GM19043 (cell line): ENCODE data around the gene ZBTB40.

Experiments used
- ATAC-seq: cut with Tn5 transposase; IDR thresholded peaks from one replicate; pipeline ENCODE4 v1.9.1; 2021; ENCODE audit warnings: low read depth; ENCODE audit not compliant: unreplicated experiment

ZBTB40 gene

GRCh38 chr1:22547818-22548462, 96.3 kb downstream of the ZBTB40 start:
- no peak for ATAC-seq

DNA sequence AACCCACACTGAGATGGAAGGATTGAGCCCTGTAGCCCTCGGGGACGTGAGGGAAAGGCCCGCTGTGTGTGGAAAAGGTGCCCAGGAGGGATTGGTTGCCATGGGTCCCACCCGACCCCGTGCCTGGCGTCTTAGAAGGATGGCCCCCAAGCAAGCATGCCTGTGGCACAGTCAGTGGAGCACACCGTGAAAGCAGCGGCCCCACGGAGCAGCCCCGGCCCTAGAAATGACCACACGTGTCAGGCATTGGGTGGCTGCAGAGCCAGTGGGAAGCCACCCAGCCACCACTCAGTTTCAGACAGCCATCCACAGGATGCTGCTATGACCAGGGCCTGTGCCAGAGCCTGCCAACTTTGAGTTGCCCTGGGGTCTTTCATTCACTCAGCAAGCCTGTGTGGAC, 98.4 kb downstream of the ZBTB40 start:
- no peak for ATAC-seq

GRCh38 chr1:22551591-22551990, 99.9 kb downstream of the ZBTB40 start:
- no peak for ATAC-seq

GRCh38 chr1:22552021-22552420, 100.4 kb downstream of the ZBTB40 start:
- ATAC-seq = no peak

DNA sequence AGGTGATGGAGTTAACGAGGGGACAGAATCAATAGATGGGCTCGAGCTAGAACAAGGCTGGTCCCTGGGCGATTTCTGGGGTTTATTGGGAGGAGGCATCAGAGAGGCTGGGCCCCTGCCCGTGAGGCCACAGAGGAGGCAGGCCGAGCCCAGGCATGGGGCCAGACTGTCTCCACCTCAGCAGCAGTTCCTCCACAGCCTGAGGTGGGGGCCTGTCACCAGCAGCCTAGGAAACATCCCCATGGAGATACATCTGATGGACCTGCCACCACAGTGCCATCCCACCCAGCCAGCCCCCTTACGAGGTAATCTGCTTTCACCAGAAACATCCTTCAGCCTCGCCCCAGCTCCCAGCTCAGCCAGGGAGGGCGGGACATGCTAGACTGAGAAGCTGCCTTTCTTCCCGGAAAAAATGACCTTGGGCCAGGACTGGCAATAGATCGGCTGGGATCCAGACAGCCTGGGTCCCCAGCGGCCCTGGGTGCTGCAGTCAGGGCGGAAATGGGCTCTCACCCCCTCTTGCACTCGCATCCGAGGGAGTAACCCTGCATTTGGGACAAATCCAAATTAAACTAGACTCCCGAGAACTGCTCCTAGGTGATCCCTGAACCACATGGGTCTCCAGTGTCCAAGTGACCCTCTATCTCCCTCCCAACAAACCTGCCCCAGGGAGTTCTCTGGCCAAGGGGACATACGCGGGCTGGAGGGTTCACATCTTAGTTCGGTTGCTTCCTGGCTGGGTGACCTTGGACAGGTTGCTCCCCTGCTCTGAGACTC, 101.6 kb downstream of the ZBTB40 start:
- ATAC-seq = no peak

DNA sequence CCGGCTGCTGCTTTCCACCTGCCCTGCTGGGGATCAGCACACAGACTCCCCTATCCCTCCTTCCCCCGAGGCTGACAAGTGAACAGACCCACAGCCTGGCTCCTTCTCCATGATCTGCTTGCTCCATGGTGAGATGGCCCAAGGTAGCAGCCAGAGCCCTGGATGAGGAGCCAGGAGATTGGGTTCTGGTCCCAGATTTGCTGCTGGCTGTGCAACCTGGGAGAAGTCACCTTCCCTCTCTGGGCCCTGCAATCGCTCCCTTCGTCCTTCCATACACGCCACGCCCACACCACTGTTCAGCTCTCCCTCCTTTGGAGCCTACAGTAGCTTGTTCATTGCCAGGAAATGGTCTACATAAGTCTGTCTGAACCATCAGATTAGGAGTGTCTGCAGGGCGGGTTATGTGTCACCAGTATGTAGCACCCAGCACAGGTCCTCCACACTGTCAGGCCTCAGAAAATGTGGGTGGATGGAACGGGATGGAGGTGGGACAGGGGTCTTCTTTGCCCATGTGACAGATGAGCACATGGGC, 102.4 kb downstream of the ZBTB40 start:
- ATAC-seq = no peak

DNA sequence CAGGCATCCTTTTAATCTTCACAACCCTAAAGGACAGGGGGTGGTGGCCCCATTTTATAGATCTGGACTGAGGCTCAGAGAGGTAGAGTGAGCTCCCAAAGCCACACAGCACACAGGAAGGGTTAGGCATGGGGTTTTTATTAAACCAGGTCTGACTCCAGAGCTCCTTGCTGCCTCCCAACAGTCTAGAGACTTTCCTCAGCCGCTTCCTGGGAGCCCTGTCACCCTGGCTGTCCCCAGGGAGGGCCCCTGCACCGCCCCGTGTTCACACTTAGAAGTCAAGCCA, 103.7 kb downstream of the ZBTB40 start:
- ATAC-seq = no peak

DNA sequence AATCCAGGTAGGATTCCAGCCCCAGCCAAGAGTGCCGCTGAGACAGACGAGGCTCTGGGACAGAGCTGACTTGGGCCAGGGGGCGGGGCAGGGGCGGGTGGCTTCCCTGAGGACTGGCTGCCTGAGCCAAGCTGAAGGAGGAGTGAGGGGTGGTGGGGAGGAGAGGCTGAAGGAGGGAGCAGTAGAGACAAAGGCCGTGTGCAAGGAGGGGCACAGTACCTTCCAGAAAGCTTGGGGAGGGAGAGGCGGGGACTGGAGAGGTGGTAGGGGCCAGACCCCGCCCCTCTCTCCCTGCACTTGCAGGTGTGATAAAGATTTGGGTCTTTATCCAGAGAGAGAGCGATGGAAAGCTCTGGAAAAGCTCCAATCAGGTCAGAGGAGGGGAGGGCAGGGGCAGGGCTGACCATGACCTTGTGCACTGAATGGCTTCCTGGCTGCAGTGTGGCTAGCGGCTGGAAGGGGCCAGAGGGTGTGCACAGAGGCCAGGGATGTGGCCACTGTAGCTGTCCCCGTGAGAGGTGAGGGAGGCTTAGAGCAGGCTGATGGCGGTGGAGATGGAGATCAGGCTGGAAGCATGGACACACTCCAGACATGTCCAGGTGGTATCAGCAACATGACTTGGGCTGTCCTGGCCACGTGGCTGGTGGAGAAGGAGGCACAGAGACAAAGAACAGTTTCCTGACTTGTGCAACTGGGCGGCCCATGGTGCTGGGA, 104.9 kb downstream of the ZBTB40 start:
- ATAC-seq = no peak

DNA sequence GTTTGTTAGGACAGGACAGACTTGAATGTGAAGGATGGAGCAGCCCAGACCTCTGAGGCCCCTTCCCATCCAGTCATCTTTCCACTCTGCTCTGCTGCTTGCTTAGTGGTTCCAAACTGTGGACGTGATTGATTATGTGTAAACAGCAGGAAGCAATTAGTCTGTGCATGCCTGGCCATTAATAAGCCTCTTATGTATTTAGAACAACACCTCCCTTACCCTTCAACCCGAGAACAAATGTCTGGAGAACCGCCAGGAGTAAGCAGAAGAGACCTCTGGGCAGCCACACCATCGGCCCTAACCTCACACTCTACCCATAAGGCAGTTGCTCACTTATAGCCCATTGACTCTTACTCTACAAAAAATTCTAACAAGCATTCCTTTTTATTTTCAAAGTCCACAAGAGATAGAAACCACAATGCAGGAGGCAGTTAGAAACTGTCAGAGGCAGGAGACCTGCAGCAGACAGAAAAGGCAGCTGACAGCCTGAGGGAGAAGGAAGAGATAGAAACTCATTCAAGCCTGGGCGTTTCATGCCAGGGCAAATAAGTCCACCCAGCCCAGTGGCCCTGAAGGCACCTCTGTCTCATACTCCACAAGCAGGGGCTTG, 105.8 kb downstream of the ZBTB40 start:
- ATAC-seq = no peak

- ATAC-seq = no peak
Observed at GRCh38 chr1:22562584-22563583, 111.2 kb downstream of the ZBTB40 start, which contains the start of gene EPHA8. Gene EPHA8 (plus strand): TSS chr1:22563489. CDS start chr1:22563636, 147 bp downstream.

GRCh38 chr1:22563671-22564602, 112.3 kb downstream of the ZBTB40 start:
- ATAC-seq = no peak

DNA sequence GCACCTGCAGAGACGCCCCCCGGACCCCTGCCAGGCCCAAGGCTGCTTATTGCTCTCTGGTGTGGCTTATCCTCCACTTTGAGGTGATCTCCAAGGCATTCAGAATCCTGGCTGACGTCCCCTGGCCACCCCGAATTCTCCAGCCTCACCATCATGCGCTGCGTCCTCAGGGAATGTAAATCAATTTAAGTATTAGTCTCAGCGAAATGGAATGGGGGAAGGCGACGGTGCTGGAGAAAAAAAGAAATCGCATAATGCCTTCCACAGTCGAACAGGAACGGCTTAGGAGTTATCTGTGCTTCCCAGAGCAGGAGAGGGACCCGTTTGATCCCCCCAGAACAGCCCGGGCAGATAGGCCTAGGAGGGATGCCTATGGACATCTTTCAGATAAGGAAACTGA, 114.5 kb downstream of the ZBTB40 start:
- no peak for ATAC-seq

- no peak for ATAC-seq
Observed at GRCh38 chr1:22567197-22567596, 115.5 kb downstream of the ZBTB40 start.

GRCh38 chr1:22567994-22568393, 116.3 kb downstream of the ZBTB40 start:
- no peak for ATAC-seq

GRCh38 chr1:22569269-22569668, 117.6 kb downstream of the ZBTB40 start:
- no peak for ATAC-seq

DNA sequence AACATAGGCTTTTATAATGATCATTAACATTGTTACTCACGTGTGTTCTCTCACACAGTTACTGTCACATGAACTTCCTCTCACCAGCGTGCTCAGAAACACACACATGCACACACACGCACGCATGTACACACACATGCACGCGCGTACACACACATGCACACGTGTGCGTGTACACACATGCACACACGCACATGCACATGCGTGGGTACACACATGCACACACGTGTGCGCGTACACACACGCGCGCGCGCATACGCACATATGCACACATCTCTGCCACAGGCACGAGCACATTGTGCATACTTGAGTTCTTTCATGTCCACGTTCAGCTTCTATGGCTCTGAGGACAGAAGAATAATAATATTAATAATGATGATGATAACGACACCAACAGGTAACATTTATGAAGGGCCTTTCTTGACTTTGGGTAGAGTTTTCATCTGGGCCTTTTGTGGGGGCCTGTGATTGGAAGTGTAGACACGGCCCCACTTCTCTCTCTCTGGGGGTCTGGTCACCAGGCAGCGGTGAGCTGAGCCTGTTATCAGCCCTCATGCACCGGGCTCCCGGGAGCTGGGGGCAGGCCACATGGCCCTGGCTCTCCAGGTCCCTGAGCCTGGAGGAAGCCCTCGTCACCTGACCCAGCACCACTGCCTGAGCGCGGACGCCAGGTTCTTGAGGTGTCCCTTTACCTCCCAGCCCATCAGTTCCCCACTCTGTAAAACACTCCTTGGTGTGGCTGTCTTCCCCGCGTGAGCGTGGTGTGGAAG, 118.7 kb downstream of the ZBTB40 start:
- no peak for ATAC-seq

GRCh38 chr1:22572818-22573217, 121.2 kb downstream of the ZBTB40 start:
- ATAC-seq = no peak

DNA sequence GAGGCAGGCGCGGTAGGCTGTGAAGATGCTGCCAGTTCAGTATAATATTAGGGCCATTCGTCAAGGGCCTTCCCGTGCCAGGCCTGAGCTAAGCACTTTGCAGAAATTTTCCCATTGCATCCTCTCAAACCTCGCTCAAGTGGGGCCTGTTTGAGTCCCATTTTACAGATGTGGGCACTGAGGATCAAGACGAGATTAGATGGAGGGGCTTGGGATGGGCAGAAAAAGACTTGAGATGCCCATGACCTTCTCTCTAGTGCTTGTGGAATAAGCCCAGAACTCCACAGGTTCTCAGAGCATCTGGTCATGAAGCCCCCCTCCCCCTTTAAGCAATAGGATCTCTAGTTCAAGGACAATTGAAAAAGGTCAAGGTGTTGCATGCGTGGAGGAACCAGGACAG, 121.6 kb downstream of the ZBTB40 start:
- ATAC-seq = no peak
